Tibial artery (tissue), 4 donors: Measurements from ENCODE around the gene LPP.

Source experiments
- DNase-seq, 2 donors: peaks; one replicate each; pipeline ENCODE4 v3.0.0-alpha.2; 2019
- H3K27ac ChIP-seq, 2 donors: fragments of 200-600 bp; sonication (generic) in 1 of 2; 1 replicate in 1 of 2; 2 replicates in 1 of 2; pipeline ENCODE4 v1.5.1; 2018 to 2019; ENCODE audit warnings: mild to moderate bottlenecking in 1 of 2
- H3K27me3 ChIP-seq, 2 donors: fragments of 200-600 bp; sonication (generic) in 1 of 2; one replicate each; pipeline versions ENCODE4 v1.5.1 to v1.6.0; 2016 to 2019
- H3K36me3 ChIP-seq, 3 donors: fragments of 200-600 bp; sonication (generic) in 2 of 3; one replicate each; pipeline ENCODE4 v1.5.1; 2016 to 2019; ENCODE audit warnings: mild to moderate bottlenecking in 2 of 3
- H3K4me1 ChIP-seq, 4 donors: fragments of 200-600 bp; sonication (generic) in 2 of 4; 1 replicate in 3 of 4; 2 replicates in 1 of 4; pipeline ENCODE4 v1.5.1; 2016 to 2019
- H3K4me3 ChIP-seq, 2 donors: fragments of 200-600 bp; sonication (generic) in 1 of 2; 1 replicate in 1 of 2; 2 replicates in 1 of 2; pipeline ENCODE4 v1.5.1; 2018 to 2019; ENCODE audit warnings: mild to moderate bottlenecking in 2 of 2
- H3K9me3 ChIP-seq, 3 donors: fragments of 200-600 bp; sonication (generic) in 1 of 3; one replicate each; pipeline ENCODE4 v1.5.1; 2016 to 2019
- CTCF ChIP-seq, 2 experiments: fragments of 200-600 bp in 1 of 2; fragments of 450-650 bp in 1 of 2; IDR thresholded peaks; one replicate each; pipeline ENCODE4 v1.5.1; 2017 to 2019; ENCODE audit warnings: antibody characterized with exemption in 2 of 2, mild to moderate bottlenecking in 1 of 2, moderate library complexity in 1 of 2
- intact Hi-C: fragments of 100-400 bp; cut with DNase I; formaldehyde crosslinking; loops from one replicate; pipeline ENCODE4 v1.15.0; 2023; ENCODE audit warnings: low total_unique reads

The LPP gene

GRCh38 chr3:188915127-188915526 is 761.2 kb downstream of the LPP start:
- intact Hi-C loops = no loop called here
- no peaks in the 10 kb centered on the region for H3K9me3 ChIP-seq
- H3K27me3 ChIP-seq = no peaks in the 10 kb centered on the region
- H3K4me3 ChIP-seq = no peak overlapping the region
- no peak for TF ChIP-seq CTCF (IDR thresholded peaks at IDR 0.05)
- peak overlapping the region; percentile 11 to 39 for H3K27ac ChIP-seq
- H3K4me1 ChIP-seq = peaks cover 0 to 15% (median 3%) of the 10 kb centered on the region in 4 donors
- DNase-seq = no peak
- no peaks in the 10 kb centered on the region for H3K36me3 ChIP-seq

- intact Hi-C loops = no loop called here
- TF ChIP-seq CTCF (IDR thresholded peaks at IDR 0.05) = no peak
- Histone ChIP-seq H3K36me3 (no peaks in the 10 kb centered on the region), H3K4me1 (peaks cover 0 to 15% (median 3%) of the 10 kb centered on the region in 4 donors), H3K27ac (no peak overlapping the region), H3K9me3 (no peaks in the 10 kb centered on the region), H3K27me3 (no peaks in the 10 kb centered on the region), H3K4me3 (no peak overlapping the region)
- DNase-seq = no peak
These were observed 763.0 kb downstream of the LPP start for GRCh38 chr3:188916934-188917401.

GRCh38 chr3:188918093-188918492 is 764.1 kb downstream of the LPP start:
- Histone ChIP-seq H3K36me3 (no peaks in the 10 kb centered on the region), H3K4me3 (no peak overlapping the region), H3K27me3 (no peaks in the 10 kb centered on the region), H3K4me1 (peaks cover 0 to 15% (median 3%) of the 10 kb centered on the region in 4 donors), H3K9me3 (no peaks in the 10 kb centered on the region), H3K27ac (no peak overlapping the region)
- DNase-seq = no peak
- no peak for TF ChIP-seq CTCF (IDR thresholded peaks at IDR 0.05)
- intact Hi-C loops = no loop called here

GRCh38 chr3:188923671-188924070 is 769.7 kb downstream of the LPP start:
- TF ChIP-seq CTCF (IDR thresholded peaks at IDR 0.05) = no peak
- no peak for DNase-seq
- Histone ChIP-seq H3K27me3 (no peaks in the 10 kb centered on the region), H3K27ac (no peak overlapping the region), H3K4me1 (peaks cover 0 to 26% (median 20%) of the 10 kb centered on the region in 4 donors), H3K4me3 (no peak overlapping the region), H3K36me3 (no peaks in the 10 kb centered on the region), H3K9me3 (no peaks in the 10 kb centered on the region)
- intact Hi-C loops = no loop called here

GRCh38 chr3:188925376-188925775 is 771.4 kb downstream of the LPP start:
- intact Hi-C loops = no loop called here
- H3K27ac ChIP-seq = no peak overlapping the region
- H3K9me3 ChIP-seq = no peaks in the 10 kb centered on the region
- DNase-seq = no peak
- H3K27me3 ChIP-seq = no peaks in the 10 kb centered on the region
- no peak for TF ChIP-seq CTCF (IDR thresholded peaks at IDR 0.05)
- H3K36me3 ChIP-seq = no peaks in the 10 kb centered on the region
- H3K4me3 ChIP-seq = no peak overlapping the region
- H3K4me1 ChIP-seq = peaks cover 0 to 26% (median 20%) of the 10 kb centered on the region in 4 donors

- peaks cover 0 to 26% (median 20%) of the 10 kb centered on the region in 4 donors for H3K4me1 ChIP-seq
- no peak overlapping the region for H3K4me3 ChIP-seq
- no peak for DNase-seq
- intact Hi-C loops = no loop called here
- no peaks in the 10 kb centered on the region for H3K27me3 ChIP-seq
- peak overlapping the region in 1 of 2 donors; percentile 62 for H3K27ac ChIP-seq
- no peaks in the 10 kb centered on the region for H3K9me3 ChIP-seq
- TF ChIP-seq CTCF (IDR thresholded peaks at IDR 0.05) = no peak
- no peaks in the 10 kb centered on the region for H3K36me3 ChIP-seq
These were observed 772.2 kb downstream of the LPP start for GRCh38 chr3:188926111-188926510.
